GM13976 (cell line): ENCODE results near the gene GAP43.

ENCODE experiments used
- DNase-seq: peaks from one replicate; pipeline ENCODE4 v3.0.0; 2012; ENCODE audit warnings: low spot score
- in situ Hi-C: fragments of 300-500 bp; cut with MboI; formaldehyde crosslinking; loops from one replicate; pipeline ENCODE4 v1.12.0; 2022; ENCODE audit warnings: low sequenced_read_pairs, mixed read lengths, inconsistent platforms; ENCODE audit not compliant: unreplicated experiment
- TF ChIP-seq, protein P1 (sequence below): IDR thresholded peaks from 2 replicates; pipeline ENCODE4 v1.5.1; 2012; ENCODE audit warnings: borderline replicate concordance, mild to moderate bottlenecking; ENCODE audit not compliant: insufficient read depth; ENCODE audit errors: extremely low read depth, missing control alignments, control extremely low read depth

The GAP43 gene

GRCh38 chr3:115697263-115698053, 74.1 kb downstream of the GAP43 start:
- in situ Hi-C loops, result loop anchor here (25.0 kb wide), 1 partner anchor 860 kb away; no protein-coding TSS in a partner anchor
- TF ChIP-seq, protein P1, sequence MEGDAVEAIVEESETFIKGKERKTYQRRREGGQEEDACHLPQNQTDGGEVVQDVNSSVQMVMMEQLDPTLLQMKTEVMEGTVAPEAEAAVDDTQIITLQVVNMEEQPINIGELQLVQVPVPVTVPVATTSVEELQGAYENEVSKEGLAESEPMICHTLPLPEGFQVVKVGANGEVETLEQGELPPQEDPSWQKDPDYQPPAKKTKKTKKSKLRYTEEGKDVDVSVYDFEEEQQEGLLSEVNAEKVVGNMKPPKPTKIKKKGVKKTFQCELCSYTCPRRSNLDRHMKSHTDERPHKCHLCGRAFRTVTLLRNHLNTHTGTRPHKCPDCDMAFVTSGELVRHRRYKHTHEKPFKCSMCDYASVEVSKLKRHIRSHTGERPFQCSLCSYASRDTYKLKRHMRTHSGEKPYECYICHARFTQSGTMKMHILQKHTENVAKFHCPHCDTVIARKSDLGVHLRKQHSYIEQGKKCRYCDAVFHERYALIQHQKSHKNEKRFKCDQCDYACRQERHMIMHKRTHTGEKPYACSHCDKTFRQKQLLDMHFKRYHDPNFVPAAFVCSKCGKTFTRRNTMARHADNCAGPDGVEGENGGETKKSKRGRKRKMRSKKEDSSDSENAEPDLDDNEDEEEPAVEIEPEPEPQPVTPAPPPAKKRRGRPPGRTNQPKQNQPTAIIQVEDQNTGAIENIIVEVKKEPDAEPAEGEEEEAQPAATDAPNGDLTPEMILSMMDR, result no peak
- DNase-seq, result no peak

GRCh38 chr3:115698851-115699591, 75.7 kb downstream of the GAP43 start:
- TF ChIP-seq, protein P1, result no peak
- no peak for DNase-seq

DNA sequence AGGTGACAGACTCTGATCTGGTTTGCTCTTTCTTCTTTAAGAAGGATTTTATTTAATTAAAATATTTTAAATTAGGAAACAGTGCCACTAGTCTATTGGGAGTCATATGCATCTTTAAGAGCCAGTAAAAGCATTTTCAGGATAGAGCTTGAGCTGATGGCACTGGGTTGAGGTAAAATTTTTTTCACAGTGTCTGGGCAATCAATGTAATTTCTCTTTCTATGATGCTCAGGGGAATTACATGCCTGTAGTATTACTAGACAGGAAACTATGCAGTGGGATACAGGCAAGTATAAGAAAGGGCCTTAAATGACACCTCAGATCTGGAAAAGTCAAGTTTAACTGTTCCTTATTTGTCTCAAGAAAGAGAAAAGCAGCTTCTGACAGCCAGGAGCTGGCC, 76.4 kb downstream of the GAP43 start:
- no peak for DNase-seq
- TF ChIP-seq, protein P1, result no peak
- in situ Hi-C loops, result loop anchor here (10.0 to 25.0 kb wide), 2 partner anchors 485 to 862 kb away; no protein-coding TSS in a partner anchor

More at GRCh38 chr3:115698851-115699591, 75.7 kb downstream of the GAP43 start:
- in situ Hi-C loops, result loop anchor here (25.0 kb wide), 1 partner anchor 862 kb away; no protein-coding TSS in a partner anchor

GRCh38 chr3:115702598-115702997, 79.3 kb downstream of the GAP43 start:
- in situ Hi-C loops, result loop anchor here (10.0 kb wide), 1 partner anchor 488 kb away; no protein-coding TSS in a partner anchor
- DNase-seq, result no peak
- TF ChIP-seq, protein P1, result no peak

DNA sequence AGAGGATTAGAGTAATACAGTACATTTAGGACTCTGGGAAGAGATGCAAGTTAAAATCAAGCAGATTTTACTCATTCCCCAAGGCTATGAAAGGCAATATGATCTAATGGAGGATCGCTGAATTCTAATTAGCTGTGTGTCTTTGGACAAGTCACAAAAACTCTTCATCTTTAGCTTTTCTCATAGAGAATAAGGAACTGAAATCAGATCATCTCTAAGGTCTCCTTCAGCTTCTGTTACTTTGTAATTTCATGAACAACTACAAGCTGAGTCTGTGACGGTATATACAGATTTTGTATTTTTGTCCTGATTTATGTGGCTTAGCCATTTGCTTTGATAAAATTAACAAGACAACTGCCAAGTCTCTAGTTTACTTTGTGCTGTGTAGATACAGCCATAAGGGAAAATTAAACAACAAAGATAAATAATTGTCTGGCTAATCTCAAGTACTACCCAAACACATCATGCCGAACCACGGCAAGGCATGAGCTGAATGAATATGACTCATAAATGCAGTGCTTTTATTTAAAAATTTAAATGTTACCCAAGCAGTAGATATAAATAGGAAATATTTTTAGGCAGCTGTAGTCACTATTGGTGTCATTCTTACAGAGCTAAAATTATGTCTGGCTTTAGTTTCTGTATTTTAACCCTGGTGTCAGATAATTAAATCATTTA, 81.5 kb downstream of the GAP43 start:
- no peak for DNase-seq
- in situ Hi-C loops, result loop anchor here (10.0 kb wide), 1 partner anchor 490 kb away; no protein-coding TSS in a partner anchor
- TF ChIP-seq, protein P1, result no peak

GRCh38 chr3:115706311-115706829, 83.1 kb downstream of the GAP43 start:
- TF ChIP-seq, protein P1, result no peak
- in situ Hi-C loops, result loop anchor here (10.0 kb wide), 1 partner anchor 492 kb away; no protein-coding TSS in a partner anchor
- no peak for DNase-seq
